ENCODE measurements around the gene IL1RN.

- TF ChIP-seq CTCF (IDR thresholded peaks at IDR 0.05) (no peak), POLR2A (IDR thresholded peaks at IDR 0.05) (no peak)
These were observed 30.7 kb downstream of the IL1RN start for GRCh38 chr2:113157897-113158753.

Measured in suprapubic skin (tissue), 3 donors.